Psoas muscle (tissue), 8 donors: ENCODE data around the gene GRP. TPM values are rescaled to one million over a fixed set of nuclear protein-coding genes. Genes with fewer than 3 reads are reported as not detected.

ENCODE experiments used
- ATAC-seq, 4 donors: fragments of 200-7000 bp; cut with Tn5 transposase; one replicate each; pipeline ENCODE4 v1.9.1; 2020; ENCODE audit warnings: moderate library complexity in 3 of 4, mild to moderate bottlenecking in 2 of 4
- DNase-seq, 2 donors: peaks; one replicate each; pipeline ENCODE4 v3.0.0-alpha.2; 2020
- H3K27ac ChIP-seq: fragments of 200-600 bp; one replicate; pipeline ENCODE4 v1.8.0; 2022
- H3K27me3 ChIP-seq, 3 donors: fragments of 200-600 bp in 1 of 3; one replicate each; pipeline versions ENCODE4 v1.6.1 to v1.8.0; 2013 to 2022; ENCODE audit warnings: low read length in 2 of 3, mild to moderate bottlenecking in 2 of 3, moderate library complexity in 1 of 3; ENCODE audit not compliant: insufficient read depth in 3 of 3
- H3K36me3 ChIP-seq, 2 donors: fragments of 200-600 bp in 1 of 2; one replicate each; pipeline versions ENCODE4 v1.6.1 to v1.8.0; 2013 to 2022; ENCODE audit warnings: low read depth in 1 of 2, mild to moderate bottlenecking in 1 of 2, moderate library complexity in 1 of 2; ENCODE audit not compliant: insufficient read depth in 1 of 2
- H3K4me1 ChIP-seq: fragments of 200-600 bp; one replicate; pipeline ENCODE4 v1.8.0; 2022
- H3K4me3 ChIP-seq: fragments of 200-600 bp; one replicate; pipeline ENCODE4 v1.8.0; 2022; ENCODE audit warnings: mild to moderate bottlenecking
- H3K9me3 ChIP-seq: fragments of 200-600 bp; one replicate; pipeline ENCODE4 v1.8.0; 2022
- CTCF ChIP-seq: fragments of 200-600 bp; IDR thresholded peaks from one replicate; pipeline ENCODE4 v1.8.0; 2022; ENCODE audit warnings: antibody characterized with exemption
- WGBS, 3 donors: extraction: QIAGEN DNeasy Blood & Tissue Kit; methylation state at CpG; one replicate each; pipeline versions ENCODE4 v1.1.6 to v1.1.7; 2013; 5-methylcytosine and 5-hydroxymethylcytosine counted together
- intact Hi-C, 2 donors: fragments of 100-400 bp; cut with DNase I; formaldehyde crosslinking; loops; one replicate each; pipeline versions ENCODE4 v1.11.0 to v1.14.2; 2022
- polyA plus RNA-seq, 3 donors: library from polyadenylated mRNA; stranded (reverse); fragments of 200-250 nt; gene quantifications; one replicate each; pipeline ENCODE4 v1.2.3, GENCODE V29; 2013
- total RNA-seq, 4 donors: library from RNA; stranded (reverse); fragmentation: NEBNext Ultra II Directional in 2 of 4; extraction: Animal tissue kit (Norgen Biotek cat#: 25700) in 2 of 4; gene quantifications; one replicate each; pipeline versions ENCODE4 v1.2.1 to v1.2.4, GENCODE V29; 2021 to 2023
- donor health status: healthy with polysubstance abuse.
- donor health status: DM: no; HTN: no; CAD: no; lungs with moderate emphysema.
- donor health status: Bipolar disorder and iron deficiency.
- donor health status: healthy.
- donor health status: DM: yes; HTN: yes; CAD: no.
- donor health status: DM: no; HTN: no; CAD: no.
- donor health status: DM: no; HTN: no; CAD: no.
- donor health status: DM: yes; HTN: yes; CAD: no.

The GRP gene
- total and polyA plus RNA-seq, 7 donors, result not detected

GRCh38 chr18:59276047-59276446, 56.1 kb downstream of the GRP start:
- H3K27ac ChIP-seq, result no peak overlapping the region
- ATAC-seq (no peak), DNase-seq (no peak)
- peaks cover 5% of the 10 kb centered on the region for H3K4me1 ChIP-seq
- no peaks in the 10 kb centered on the region for H3K36me3 ChIP-seq
- 21 to 31% (median 25%) methylated on average over 5 of the region's 5 CpGs for WGBS, 3 donors
- intact Hi-C loops, result no loop called here
- H3K9me3 ChIP-seq, result no peaks in the 10 kb centered on the region
- TF ChIP-seq CTCF, result no peak
- H3K4me3 ChIP-seq, result no peak overlapping the region
- H3K27me3 ChIP-seq, result peaks cover 0 to 92% (median 38%) of the 10 kb centered on the region in 3 donors

GRCh38 chr18:59278793-59279192, 58.8 kb downstream of the GRP start:
- ATAC-seq, result no peak
- Histone ChIP-seq H3K4me1 (no peaks in the 10 kb centered on the region), H3K27ac (no peak overlapping the region), H3K9me3 (no peaks in the 10 kb centered on the region), H3K4me3 (no peak overlapping the region), H3K36me3 (no peaks in the 10 kb centered on the region), H3K27me3 (peaks cover 0 to 79% (median 23%) of the 10 kb centered on the region in 3 donors)
- TF ChIP-seq CTCF, result no peak
- intact Hi-C loops, result no loop called here
- DNase-seq, result no peak
- WGBS, 3 donors, result 67 to 72% (median 68%) methylated on average over 5 of the region's 5 CpGs

GRCh38 chr18:59279193-59279592, 59.2 kb downstream of the GRP start:
- no peaks in the 10 kb centered on the region for H3K4me1 ChIP-seq
- WGBS, 3 donors, result 37 to 52% (median 38%) methylated on average over 3 of the region's 3 CpGs
- intact Hi-C loops, result no loop called here
- no peak overlapping the region for H3K4me3 ChIP-seq
- DNase-seq (no peak), ATAC-seq (no peak)
- no peak overlapping the region for H3K27ac ChIP-seq
- H3K27me3 ChIP-seq, result peaks cover 0 to 79% (median 21%) of the 10 kb centered on the region in 3 donors
- TF ChIP-seq CTCF, result no peak
- H3K9me3 ChIP-seq, result no peaks in the 10 kb centered on the region
- no peaks in the 10 kb centered on the region for H3K36me3 ChIP-seq

- no peaks in the 10 kb centered on the region for H3K9me3 ChIP-seq
- WGBS, 3 donors, result 55 to 58% (median 55%) methylated on average over 1 of the region's 1 CpG
- H3K4me1 ChIP-seq, result no peaks in the 10 kb centered on the region
- no peak for DNase-seq
- intact Hi-C loops, result no loop called here
- H3K36me3 ChIP-seq, result no peaks in the 10 kb centered on the region
- no peak overlapping the region for H3K27ac ChIP-seq
- no peak overlapping the region for H3K4me3 ChIP-seq
- peaks cover 0 to 79% (median 17%) of the 10 kb centered on the region in 3 donors for H3K27me3 ChIP-seq
- TF ChIP-seq CTCF, result no peak
- ATAC-seq, result no peak
These were observed 59.8 kb downstream of the GRP start for GRCh38 chr18:59279722-59280121.

Other genes with a start within 250 kb of the GRP start
- 10 to 100 TPM; 11.3 to 19.5 (median 15.9) TPM for gene SEC11C, start 80.3 kb upstream of the GRP start, total RNA-seq
- gene SEC11C, start 80.3 kb upstream of the GRP start, polyA plus RNA-seq, result 10 to 100 TPM; 13.4 to 27.7 (median 23.4) TPM
- gene RAX, start 53.3 kb downstream of the GRP start, total RNA-seq, result not detected
- not detected for gene RAX, start 53.3 kb downstream of the GRP start, polyA plus RNA-seq
- gene CPLX4, start 98.5 kb downstream of the GRP start, total RNA-seq, result not detected
- gene CPLX4, start 98.5 kb downstream of the GRP start, polyA plus RNA-seq, result not detected
- gene LMAN1, start 139.1 kb downstream of the GRP start, total RNA-seq, result 10 to 100 TPM; 31.3 to 64.0 (median 41.9) TPM
- 10 to 100 TPM; 15.7 to 34.5 (median 17.4) TPM for gene LMAN1, start 139.1 kb downstream of the GRP start, polyA plus RNA-seq